ENCODE data around the gene DYRK4. TPM values are rescaled to one million over a fixed set of nuclear protein-coding genes. Genes with fewer than 3 reads are reported as not detected.

The DYRK4 gene
- polyA plus RNA-seq, 3 donors = 17.4 to 26.9 (median 22.4) TPM

- Mint-ChIP-seq H3K9me3 (peaks cover 0 to 4% (median 0%) of the 10 kb centered on the region in 7 donors), H3K36me3 (no peaks in the 10 kb centered on the region), H3K27me3 (ENCODE audit: low read depth in 3 of 3) (peaks cover 6 to 17% (median 6%) of the 10 kb centered on the region in 3 donors), H3K4me1 (no peaks in the 10 kb centered on the region), H3K4me3 (no peak overlapping the region), H3K27ac (no peak overlapping the region)
- Histone ChIP-seq H3K9me3 (replicated peaks in 1 of 2; ENCODE audit: control insufficient read depth in 1 of 2, insufficient read depth in 1 of 2, low read length in 2 of 2) (no peaks in the 10 kb centered on the region), H3K36me3 (replicated peaks in 1 of 2; ENCODE audit: control insufficient read depth in 1 of 2, insufficient read depth in 2 of 2, low read length in 2 of 2) (no peaks in the 10 kb centered on the region), H3K4me2 (replicated peaks; ENCODE audit: extremely low read depth, low read length, poor library complexity, severe bottlenecking) (no peak overlapping the region), H4K20me1 (ENCODE audit: insufficient read depth, low read length) (no peaks in the 10 kb centered on the region), H3K79me2 (ENCODE audit: insufficient read depth, low read length) (no peaks in the 10 kb centered on the region), H3K9ac (ENCODE audit: insufficient read depth, low read length, poor library complexity, severe bottlenecking) (no peak overlapping the region), H3K4me1 (ENCODE audit: control insufficient read depth in 1 of 2, insufficient read depth in 2 of 2, low read length in 2 of 2) (no peaks in the 10 kb centered on the region), H3K27ac (ENCODE audit: low read depth in 1 of 2, low read length in 2 of 2) (no peak overlapping the region), H2AFZ (ENCODE audit: insufficient read depth, low read depth, low read length, poor library complexity, severe bottlenecking) (no peak overlapping the region), H3K4me3 (replicated peaks in 1 of 3; ENCODE audit: low read depth in 2 of 3, low read length in 3 of 3) (no peak overlapping the region), H3K27me3 (ENCODE audit: control insufficient read depth in 2 of 2, insufficient read depth in 2 of 2, low read length in 2 of 2) (peaks cover 0 to 3% of the 10 kb centered on the region in 2 donors)
- TF ChIP-seq CTCF (IDR thresholded peaks at IDR 0.05) = no peak
- no peak for DNase-seq
- WGBS (ENCODE audit: insufficient coverage) = 86% methylated on average over 4 of the region's 5 CpGs
- intact Hi-C loops (cut with micrococcal nuclease) = no loop called here
Measured at GRCh38 chr12:4626543-4626942, 64.5 kb downstream of the DYRK4 start.

GRCh38 chr12:4628406-4628805 lies 66.4 kb downstream of the DYRK4 start:
- Mint-ChIP-seq H3K4me1 (no peaks in the 10 kb centered on the region), H3K9me3 (no peaks in the 10 kb centered on the region), H3K36me3 (no peaks in the 10 kb centered on the region), H3K4me3 (no peak overlapping the region), H3K27me3 (ENCODE audit: low read depth in 3 of 3) (peaks cover 6 to 14% (median 7%) of the 10 kb centered on the region in 3 donors), H3K27ac (no peak overlapping the region)
- Histone ChIP-seq H3K27ac (ENCODE audit: low read depth in 1 of 2, low read length in 2 of 2) (no peak overlapping the region), H3K36me3 (replicated peaks in 1 of 2; ENCODE audit: control insufficient read depth in 1 of 2, insufficient read depth in 2 of 2, low read length in 2 of 2) (no peaks in the 10 kb centered on the region), H3K27me3 (ENCODE audit: control insufficient read depth in 2 of 2, insufficient read depth in 2 of 2, low read length in 2 of 2) (peaks cover 0 to 3% of the 10 kb centered on the region in 2 donors), H3K4me1 (ENCODE audit: control insufficient read depth in 1 of 2, insufficient read depth in 2 of 2, low read length in 2 of 2) (no peaks in the 10 kb centered on the region), H3K4me3 (replicated peaks in 1 of 3; ENCODE audit: low read depth in 2 of 3, low read length in 3 of 3) (no peak overlapping the region), H3K9ac (ENCODE audit: insufficient read depth, low read length, poor library complexity, severe bottlenecking) (no peak overlapping the region), H3K4me2 (replicated peaks; ENCODE audit: extremely low read depth, low read length, poor library complexity, severe bottlenecking) (no peak overlapping the region), H4K20me1 (ENCODE audit: insufficient read depth, low read length) (no peaks in the 10 kb centered on the region), H2AFZ (ENCODE audit: insufficient read depth, low read depth, low read length, poor library complexity, severe bottlenecking) (no peak overlapping the region), H3K9me3 (replicated peaks in 1 of 2; ENCODE audit: control insufficient read depth in 1 of 2, insufficient read depth in 1 of 2, low read length in 2 of 2) (no peaks in the 10 kb centered on the region), H3K79me2 (ENCODE audit: insufficient read depth, low read length) (no peaks in the 10 kb centered on the region)
- DNase-seq = no peak
- intact Hi-C loops (cut with micrococcal nuclease) = no loop called here
- 100% methylated on average over 4 of the region's 10 CpGs for WGBS (ENCODE audit: insufficient coverage)
- TF ChIP-seq CTCF (IDR thresholded peaks at IDR 0.05) = no peak

Measured in CD14-positive monocyte (primary cell).